ENCODE measurements around the gene ABHD16A. TPM values are rescaled to one million over a fixed set of nuclear protein-coding genes. Genes with fewer than 3 reads are reported as not detected.

ABHD16A gene
- total and polyA plus RNA-seq, 2 of the 13 experiments (the other 11 are each of a cell fraction or from before 2014, with no cell fraction given), result 43.5 to 45.4 TPM

- TF ChIP-seq TAF1 (CRISPR knock-in tag; IDR thresholded peaks at IDR 0.05), result peak; percentile 58; the same call in 1 of the 2 replicates
- TF ChIP-seq STAG1 (CRISPR knock-in tag; IDR thresholded peaks at IDR 0.05), result 0 out of 2 replicates have a peak, but pooled peaks have one; percentile 13
- peak; percentile 22; the same call in 1 of the 2 replicates for TF ChIP-seq ARNT2 (CRISPR knock-in tag; IDR thresholded peaks at IDR 0.05; ENCODE audit: low read depth)
- 0 out of 2 replicates have a peak, but pooled peaks have one; percentile 17 for TF ChIP-seq ZNF232 (CRISPR knock-in tag; IDR thresholded peaks at IDR 0.05; ENCODE audit: borderline replicate concordance)
- no peak for TF ChIP-seq REPIN1 (CRISPR knock-in tag; IDR thresholded peaks at IDR 0.05; ENCODE audit: borderline replicate concordance, low read depth)
- peak; percentile 18; the same call in 1 of the 2 replicates for TF ChIP-seq PATZ1 (CRISPR knock-in tag; IDR thresholded peaks at IDR 0.05)
- TF ChIP-seq ZBTB39 (CRISPR knock-in tag; IDR thresholded peaks at IDR 0.05), result peak; percentile 65; the same call in 1 of the 2 replicates
- TF ChIP-seq HOXA9 (CRISPR knock-in tag; IDR thresholded peaks at IDR 0.05; ENCODE audit: borderline replicate concordance), result 0 out of 2 replicates have a peak, but pooled peaks have one; percentile 22
- TF ChIP-seq HCFC1 (IDR thresholded peaks at IDR 0.05; ENCODE audit: low read depth, low read length), result peak; percentile 0; the same call in 1 of the 2 replicates
- TF ChIP-seq ZNF570 (CRISPR knock-in tag; IDR thresholded peaks at IDR 0.05; ENCODE audit: borderline replicate concordance), result no peak
- no peak for TF ChIP-seq PREB (CRISPR knock-in tag; IDR thresholded peaks at IDR 0.05)
- 0 out of 2 replicates have a peak, but pooled peaks have one; percentile 11 for TF ChIP-seq SMAD3 (CRISPR knock-in tag; IDR thresholded peaks at IDR 0.05)
- TF ChIP-seq NFE2L2 (IDR thresholded peaks at IDR 0.05; ENCODE audit: low read length), result no peak
- peak; percentile 15 for TF ChIP-seq CBX5 (CRISPR knock-in tag; IDR thresholded peaks at IDR 0.05; ENCODE audit: borderline replicate concordance)
- TF ChIP-seq NR2F6 (IDR thresholded peaks at IDR 0.05), result no peak
- peak; percentile 30; the same call in 1 of the 2 replicates for TF ChIP-seq NR2F6 (CRISPR knock-in tag; IDR thresholded peaks at IDR 0.05)
- TF ChIP-seq ETV6 (CRISPR knock-in tag; conservative IDR thresholded peaks at IDR 0.05), result no peak
- TF ChIP-seq SP4 (CRISPR knock-in tag; IDR thresholded peaks at IDR 0.05), result 0 out of 2 replicates have a peak, but pooled peaks have one; percentile 62
- TF ChIP-seq SOX13 (IDR thresholded peaks at IDR 0.05), result no peak
- peak in 1 of 2 experiments; percentile 46; a peak in 2 of 4 replicates for TF ChIP-seq SOX13 (CRISPR knock-in tag; conservative IDR thresholded peaks at IDR 0.05 in 1 of 2, IDR thresholded peaks at IDR 0.05 in 1 of 2)
- no peak for TF ChIP-seq ZNF619 (CRISPR knock-in tag; IDR thresholded peaks at IDR 0.05)
- TF ChIP-seq ZNF33A (CRISPR knock-in tag; IDR thresholded peaks at IDR 0.05; ENCODE audit: borderline replicate concordance), result no peak
- TF ChIP-seq ZNF780A (CRISPR knock-in tag; IDR thresholded peaks at IDR 0.05), result 0 out of 2 replicates have a peak, but pooled peaks have one; percentile 5
- 0 out of 2 replicates have a peak, but pooled peaks have one; percentile 70 for TF ChIP-seq SAP130 (CRISPR knock-in tag; IDR thresholded peaks at IDR 0.05; ENCODE audit: low read depth)
- no peak for TF ChIP-seq HOXA5 (CRISPR knock-in tag; IDR thresholded peaks at IDR 0.05)
- no peak for TF ChIP-seq XRCC5 (optimal IDR thresholded peaks at IDR 0.05; ENCODE audit: low read length)
- TF ChIP-seq TEAD2 (CRISPR knock-in tag; IDR thresholded peaks at IDR 0.05), result no peak
Measured at GRCh38 chr6:31651602-31652191, 51.4 kb downstream of the ABHD16A start (continued).
